ENCODE data around the gene YIPF2. TPM values are rescaled to one million over a fixed set of nuclear protein-coding genes. Genes with fewer than 3 reads are reported as not detected.

YIPF2 gene
- total and polyA plus RNA-seq, 10 of the 15 experiments (the other 5 are each of a cell fraction or from before 2014, with no cell fraction given): 0.92 to 38.9 (median 17.6) TPM

GRCh38 chr19:10892256-10892655, 36.2 kb downstream of the YIPF2 start:
- in situ Hi-C loops (cut with MboI): no loop called here

GRCh38 chr19:10891405-10892086, 36.9 kb downstream of the YIPF2 start:
- TF ChIP-seq EED (IDR thresholded peaks at IDR 0.05; ENCODE audit: low read depth) (no peak), TCF3 (IDR thresholded peaks at IDR 0.05; ENCODE audit: borderline replicate concordance, insufficient read depth, low read depth, low read length) (no peak), JUNB (IDR thresholded peaks at IDR 0.05) (no peak), ZNF274 (IDR thresholded peaks at IDR 0.05; ENCODE audit: insufficient read depth, insufficient read length) (no peak), STAT1 (conservative IDR thresholded peaks at IDR 0.05) (no peak), ETV6 (conservative IDR thresholded peaks at IDR 0.05 in 1 of 2, IDR thresholded peaks at IDR 0.05 in 1 of 2; ENCODE audit: borderline replicate concordance in 1 of 2, low read depth in 1 of 2) (no peak), ZZZ3 (IDR thresholded peaks at IDR 0.05; ENCODE audit: control insufficient read depth, insufficient read length, low read depth) (no peak), ZBED1 (IDR thresholded peaks at IDR 0.05; ENCODE audit: borderline replicate concordance) (no peak), CBX5 (IDR thresholded peaks at IDR 0.05; ENCODE audit: low read depth) (no peak), BACH1 (IDR thresholded peaks at IDR 0.05; ENCODE audit: borderline replicate concordance) (no peak), NFYB (IDR thresholded peaks at IDR 0.05; ENCODE audit: insufficient read depth, low read depth, low read length) (no peak)
- FAIRE-seq: no peak
- Histone ChIP-seq H3K4me1 (ENCODE audit: control insufficient read depth, insufficient read depth, low read length) (peaks cover 22% of the 10 kb centered on the region), H2AFZ (ENCODE audit: control insufficient read depth, low read depth, low read length) (no peak overlapping the region), H3K9me3 (replicated peaks; ENCODE audit: control insufficient read depth, insufficient read depth, low read length) (no peaks in the 10 kb centered on the region), H3K79me2 (ENCODE audit: control insufficient read depth, insufficient read depth, low read length) (peaks cover 52% of the 10 kb centered on the region), H3K4me2 (ENCODE audit: control insufficient read depth, insufficient read depth) (no peak overlapping the region), H3K4me3 (no peak overlapping the region), H3K27ac (ENCODE audit: control insufficient read depth, insufficient read depth) (no peak overlapping the region), H3K27me3 (replicated peaks in 1 of 2; ENCODE audit: control insufficient read depth in 2 of 2, insufficient read depth in 2 of 2, low read length in 1 of 2) (no peaks in the 10 kb centered on the region), H4K20me1 (ENCODE audit: control insufficient read depth, insufficient read depth) (peaks cover 6% of the 10 kb centered on the region), H3K9ac (ENCODE audit: control insufficient read depth, insufficient read depth, low read length) (no peak overlapping the region), H3K36me3 (ENCODE audit: control insufficient read depth in 2 of 2, insufficient read depth in 2 of 2, low read length in 1 of 2) (peaks cover 0 to 23% of the 10 kb centered on the region in 2 experiments; a peak in 3 of 4 replicates)
- DNase-seq (ENCODE audit: low read depth, low spot score): no peak
- ChIA-PET POLR2A (interaction anchor here (0.5 kb wide), 1 partner anchor 359 kb away, joined by 3 read pairs; no protein-coding TSS in a partner anchor), SMC1A (ENCODE audit: uncharacterized antibody, unreplicated experiment) (no interaction called here), RAD21 (ENCODE audit: unreplicated experiment) (interaction anchor here (0.6 kb wide), 1 partner anchor 144 kb away, joined by 3 read pairs; no protein-coding TSS in a partner anchor), CTCF (interaction anchor here (1.1 kb wide), 1 partner anchor 27 kb away, joined by 3 read pairs; no protein-coding TSS in a partner anchor)
- no TSS peak for BruUV-seq (replicated peaks)
- intact Hi-C loops (cut with micrococcal nuclease; ENCODE audit: unreplicated experiment): no loop called here
- ATAC-seq: no peak
- in situ Hi-C loops (cut with MboI): no loop called here
- WGBS (ENCODE audit: insufficient coverage, insufficient replicate concordance, low lambda C conversion rate, missing lambda C conversion rate): 79% methylated on average over 21 of the region's 21 CpGs

More at GRCh38 chr19:10892256-10892655, 36.2 kb downstream of the YIPF2 start:
- Histone ChIP-seq H4K20me1 (ENCODE audit: control insufficient read depth, insufficient read depth) (peaks cover 6% of the 10 kb centered on the region), H3K9ac (ENCODE audit: control insufficient read depth, insufficient read depth, low read length) (no peak overlapping the region), H3K27ac (ENCODE audit: control insufficient read depth, insufficient read depth) (no peak overlapping the region), H3K4me1 (ENCODE audit: control insufficient read depth, insufficient read depth, low read length) (peaks cover 21% of the 10 kb centered on the region), H3K79me2 (ENCODE audit: control insufficient read depth, insufficient read depth, low read length) (peaks cover 50% of the 10 kb centered on the region), H2AFZ (ENCODE audit: control insufficient read depth, low read depth, low read length) (no peak overlapping the region), H3K9me3 (replicated peaks; ENCODE audit: control insufficient read depth, insufficient read depth, low read length) (no peaks in the 10 kb centered on the region), H3K27me3 (replicated peaks in 1 of 2; ENCODE audit: control insufficient read depth in 2 of 2, insufficient read depth in 2 of 2, low read length in 1 of 2) (no peaks in the 10 kb centered on the region), H3K36me3 (ENCODE audit: control insufficient read depth in 2 of 2, insufficient read depth in 2 of 2, low read length in 1 of 2) (peaks cover 0 to 20% of the 10 kb centered on the region in 2 experiments; a peak in 3 of 4 replicates), H3K4me3 (no peak overlapping the region), H3K4me2 (ENCODE audit: control insufficient read depth, insufficient read depth) (no peak overlapping the region)
- intact Hi-C loops (cut with micrococcal nuclease; ENCODE audit: unreplicated experiment): no loop called here
- SMC1A ChIA-PET (ENCODE audit: uncharacterized antibody, unreplicated experiment): interaction anchor here (1.4 kb wide), 1 partner anchor 19 kb away, joined by 4 read pairs; no protein-coding TSS in a partner anchor
- RAD21 ChIA-PET (ENCODE audit: unreplicated experiment): interaction anchor here (0.6 kb wide), 1 partner anchor 143 kb away, joined by 3 read pairs; no protein-coding TSS in a partner anchor
- WGBS (ENCODE audit: insufficient coverage, insufficient replicate concordance, low lambda C conversion rate, missing lambda C conversion rate): 84% methylated on average over 13 of the region's 13 CpGs
- ATAC-seq (no peak), DNase-seq (ENCODE audit: low read depth, low spot score) (no peak), FAIRE-seq (no peak)
- CTCF ChIA-PET: no interaction called here
- no peak for TF ChIP-seq PML (IDR thresholded peaks at IDR 0.05; ENCODE audit: low read length)
- TF ChIP-seq FOXM1 (IDR thresholded peaks at IDR 0.05; ENCODE audit: low read depth, low read length): no peak
- BruUV-seq (replicated peaks): no TSS peak
- POLR2A ChIA-PET: no interaction called here
